ENCODE measurements around the gene NBPF4.
"Not testable (repeated sequence)": the region's sequence is repeated elsewhere in the genome, so short reads cannot be mapped to it uniquely, and the experiment has no call there.

Gene NBPF4

GRCh38 chr1:108243976-108244375, at the start of gene NBPF4:
TSS of gene NBPF4 (minus strand) at chr1:108244076. CDS start at chr1:108243761, 315 bp downstream.
- not testable (repeated sequence) for DNase-seq

GRCh38 chr1:108282528-108283257, 38.8 kb upstream of the NBPF4 start:
- not testable (repeated sequence) for DNase-seq

- not testable (repeated sequence) for DNase-seq
Observed at GRCh38 chr1:108272485-108273327, 28.8 kb upstream of the NBPF4 start.

GRCh38 chr1:108267097-108267496, 23.2 kb upstream of the NBPF4 start:
- not testable (repeated sequence) for DNase-seq

GRCh38 chr1:108261967-108262366, 18.1 kb upstream of the NBPF4 start:
- not testable (repeated sequence) for DNase-seq

GRCh38 chr1:108261519-108261918, 17.6 kb upstream of the NBPF4 start:
- DNase-seq, result not testable (repeated sequence)

- not testable (repeated sequence) for DNase-seq
Observed at GRCh38 chr1:108260578-108261259, 16.8 kb upstream of the NBPF4 start.

- not testable (repeated sequence) for DNase-seq
Observed at GRCh38 chr1:108255426-108255825, 11.6 kb upstream of the NBPF4 start.

GRCh38 chr1:108239426-108239825, 4.5 kb downstream of the NBPF4 start:
- DNase-seq, result not testable (repeated sequence)

- DNase-seq, result not testable (repeated sequence)
Observed at GRCh38 chr1:108235308-108235707, 8.6 kb downstream of the NBPF4 start.

- not testable (repeated sequence) for DNase-seq
Observed at GRCh38 chr1:108232183-108232582, 11.7 kb downstream of the NBPF4 start.

- DNase-seq, result not testable (repeated sequence)
Observed at GRCh38 chr1:108229976-108230375, 13.9 kb downstream of the NBPF4 start.

- not testable (repeated sequence) for DNase-seq
Observed at GRCh38 chr1:108227772-108228171, 16.1 kb downstream of the NBPF4 start.

- DNase-seq, result not testable (repeated sequence)
Observed at GRCh38 chr1:108226855-108227254, 17.0 kb downstream of the NBPF4 start.

GRCh38 chr1:108223226-108223625, 20.6 kb downstream of the NBPF4 start:
- DNase-seq, result not testable (repeated sequence)

- not testable (repeated sequence) for DNase-seq
Observed at GRCh38 chr1:108217515-108218174, 26.2 kb downstream of the NBPF4 start.

- DNase-seq, result not testable (repeated sequence)
Observed at GRCh38 chr1:108217007-108217406, 26.9 kb downstream of the NBPF4 start.

- DNase-seq, result not testable (repeated sequence)
Observed at GRCh38 chr1:108216028-108216890, 27.6 kb downstream of the NBPF4 start.

GRCh38 chr1:108214641-108215465, 29.0 kb downstream of the NBPF4 start:
- not testable (repeated sequence) for DNase-seq

GRCh38 chr1:108211014-108211413, 32.9 kb downstream of the NBPF4 start:
- no peak for DNase-seq
